IPS-NIHi7 (cell line): Measurements from ENCODE around the gene ERFL.
"Not testable (repeated sequence)": the region's sequence is repeated elsewhere in the genome, so short reads cannot be mapped to it uniquely, and the experiment has no call there.

Source experiments
- DNase-seq: peaks from one replicate; pipeline ENCODE4 v3.0.0; 2012; ENCODE audit warnings: mixed read lengths; ENCODE audit errors: extremely low spot score

ERFL gene

GRCh38 chr19:41926763-41927496 lies 1.3 kb downstream of the ERFL start:
- DNase-seq = no peak

GRCh38 chr19:41926028-41926762 lies 2.1 kb downstream of the ERFL start:
- no peak for DNase-seq

- DNase-seq = no peak
Observed at GRCh38 chr19:41925208-41926003, 2.8 kb downstream of the ERFL start.

- DNase-seq = no peak
Observed at GRCh38 chr19:41924151-41925145, 3.8 kb downstream of the ERFL start.

- DNase-seq = no peak
Observed at GRCh38 chr19:41923045-41923788, 5.0 kb downstream of the ERFL start.

- no peak for DNase-seq
Observed at GRCh38 chr19:41922585-41922984, 5.7 kb downstream of the ERFL start.

GRCh38 chr19:41921577-41922576 lies 6.4 kb downstream of the ERFL start:
- DNase-seq = no peak

GRCh38 chr19:41920882-41921576 lies 7.2 kb downstream of the ERFL start:
- no peak for DNase-seq

- no peak for DNase-seq
Observed at GRCh38 chr19:41919948-41920712, 8.1 kb downstream of the ERFL start.

GRCh38 chr19:41918653-41919244 lies 9.5 kb downstream of the ERFL start:
- DNase-seq = no peak

- DNase-seq = no peak
Observed at GRCh38 chr19:41918095-41918494, 10.2 kb downstream of the ERFL start.

- DNase-seq = no peak
Observed at GRCh38 chr19:41917676-41918075, 10.6 kb downstream of the ERFL start.

GRCh38 chr19:41915776-41916414 lies 12.4 kb downstream of the ERFL start:
- DNase-seq = no peak

- DNase-seq = no peak
Observed at GRCh38 chr19:41915021-41915775, 13.1 kb downstream of the ERFL start.

- not testable (repeated sequence) for DNase-seq
Observed at GRCh38 chr19:41914424-41914834, 13.8 kb downstream of the ERFL start.
